ENCODE results near the gene PLEKHA3.

PLEKHA3 gene

DNA sequence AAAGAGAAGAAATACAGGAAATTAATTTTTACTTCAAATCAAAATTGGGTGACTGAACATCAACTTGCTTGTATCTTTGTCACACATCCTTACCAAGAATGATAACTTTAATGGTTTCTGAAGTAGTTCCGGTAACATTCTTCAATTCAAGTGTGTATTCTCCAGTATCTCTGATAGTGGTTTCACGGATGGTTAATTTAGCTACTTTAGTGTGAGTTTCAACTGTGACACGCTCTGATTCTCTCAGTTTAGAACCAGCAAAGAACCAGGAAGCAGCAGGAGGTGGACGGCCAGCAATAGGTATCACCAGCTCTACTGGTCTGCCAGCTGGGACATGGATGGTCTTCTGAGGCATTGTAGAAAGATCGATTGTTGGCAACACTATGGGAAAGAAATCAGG is 62.3 kb downstream of the PLEKHA3 start:
- in situ Hi-C loops (cut with MboI; ENCODE audit: low pct_unique_long_range_greater_than_20kb, low sequenced_read_pairs, unreplicated experiment), result no loop called here
- no peak for DNase-seq (ENCODE audit: low spot score)
- no peak for TF ChIP-seq CTCF (IDR thresholded peaks at IDR 0.05; ENCODE audit: extremely low read depth, insufficient read depth, missing control alignments)

DNA sequence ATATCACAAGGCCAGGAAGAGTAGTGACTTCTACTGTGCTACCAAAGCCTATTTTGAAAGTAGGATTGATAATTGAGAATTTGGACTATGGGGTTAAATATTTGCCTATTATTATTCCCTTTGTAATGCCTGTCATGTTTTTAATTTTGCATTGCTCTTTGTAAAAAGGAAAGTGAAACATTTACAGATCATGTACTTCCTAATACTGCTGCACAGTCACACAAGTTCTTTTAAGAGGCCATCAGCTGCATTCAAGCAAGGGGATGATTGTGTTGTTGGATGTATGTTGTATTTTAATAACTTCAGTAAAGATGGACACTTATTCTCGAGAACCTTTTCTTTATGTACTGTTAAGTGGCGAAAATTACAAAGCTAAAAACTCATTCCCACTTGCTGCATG is 70.1 kb downstream of the PLEKHA3 start:
- in situ Hi-C loops (cut with MboI; ENCODE audit: low pct_unique_long_range_greater_than_20kb, low sequenced_read_pairs, unreplicated experiment), result no loop called here
- DNase-seq (ENCODE audit: low spot score), result peak; percentile 10
- no peak for TF ChIP-seq CTCF (IDR thresholded peaks at IDR 0.05; ENCODE audit: extremely low read depth, insufficient read depth, missing control alignments)

GRCh38 chr2:178553047-178553446 is 72.8 kb downstream of the PLEKHA3 start:
- in situ Hi-C loops (cut with MboI; ENCODE audit: low pct_unique_long_range_greater_than_20kb, low sequenced_read_pairs, unreplicated experiment), result no loop called here
- no peak for TF ChIP-seq CTCF (IDR thresholded peaks at IDR 0.05; ENCODE audit: extremely low read depth, insufficient read depth, missing control alignments)
- DNase-seq (ENCODE audit: low spot score), result no peak
